A673 (cell line): ENCODE measurements around the gene SRPX2.

Experiments
- EZH2 ChIP-seq: fragments of 200-600 bp; sonication (generic); IDR thresholded peaks from 2 replicates; pipeline ENCODE4 v1.6.1; 2017; ENCODE audit warnings: borderline replicate concordance, low read depth, mild to moderate bottlenecking, mixed read lengths, antibody characterized with exemption, low read length; ENCODE audit not compliant: poor library complexity, severe bottlenecking
- TF ChIP-seq, protein P1 (sequence below): fragments of 300-800, 200-600 bp; sonication (generic); conservative IDR thresholded peaks from 2 replicates; pipeline ENCODE4 v1.5.1; 2017; ENCODE audit warnings: low read depth, mild to moderate bottlenecking, antibody characterized with exemption, low read length, moderate library complexity, mixed read lengths

DNA sequence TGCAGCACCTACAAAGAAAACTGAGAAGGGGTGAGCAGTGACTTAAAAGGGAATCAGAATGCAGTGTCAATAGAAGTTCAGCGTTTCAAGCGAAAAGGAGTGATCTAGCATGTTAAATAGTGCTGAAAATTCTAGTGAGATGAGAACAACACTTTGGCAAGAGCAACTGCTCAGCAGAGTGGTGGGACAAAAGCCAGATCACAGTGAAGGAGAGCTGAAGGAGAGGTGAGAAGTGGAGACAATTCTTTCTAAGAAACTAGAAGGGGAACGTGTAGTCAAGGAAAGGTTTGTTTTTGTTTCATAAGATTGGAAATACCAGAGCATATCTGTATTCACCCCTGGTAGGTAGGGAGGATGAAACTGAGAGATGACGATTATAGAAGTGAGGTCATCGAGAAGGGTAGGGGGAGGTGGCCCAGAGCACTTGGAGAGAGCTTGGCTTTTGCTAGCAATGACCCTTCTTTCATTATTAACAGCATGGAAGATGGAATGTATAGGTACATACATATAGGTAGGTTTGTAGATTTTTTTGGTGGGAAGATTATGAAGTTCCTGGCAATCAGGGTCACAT is 33.7 kb downstream of the SRPX2 start:
- TF ChIP-seq, protein P1, sequence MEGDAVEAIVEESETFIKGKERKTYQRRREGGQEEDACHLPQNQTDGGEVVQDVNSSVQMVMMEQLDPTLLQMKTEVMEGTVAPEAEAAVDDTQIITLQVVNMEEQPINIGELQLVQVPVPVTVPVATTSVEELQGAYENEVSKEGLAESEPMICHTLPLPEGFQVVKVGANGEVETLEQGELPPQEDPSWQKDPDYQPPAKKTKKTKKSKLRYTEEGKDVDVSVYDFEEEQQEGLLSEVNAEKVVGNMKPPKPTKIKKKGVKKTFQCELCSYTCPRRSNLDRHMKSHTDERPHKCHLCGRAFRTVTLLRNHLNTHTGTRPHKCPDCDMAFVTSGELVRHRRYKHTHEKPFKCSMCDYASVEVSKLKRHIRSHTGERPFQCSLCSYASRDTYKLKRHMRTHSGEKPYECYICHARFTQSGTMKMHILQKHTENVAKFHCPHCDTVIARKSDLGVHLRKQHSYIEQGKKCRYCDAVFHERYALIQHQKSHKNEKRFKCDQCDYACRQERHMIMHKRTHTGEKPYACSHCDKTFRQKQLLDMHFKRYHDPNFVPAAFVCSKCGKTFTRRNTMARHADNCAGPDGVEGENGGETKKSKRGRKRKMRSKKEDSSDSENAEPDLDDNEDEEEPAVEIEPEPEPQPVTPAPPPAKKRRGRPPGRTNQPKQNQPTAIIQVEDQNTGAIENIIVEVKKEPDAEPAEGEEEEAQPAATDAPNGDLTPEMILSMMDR, result no peak
- no peak for TF ChIP-seq EZH2
